Esophagus squamous epithelium (tissue), 5 donors: ENCODE measurements around the gene PGLYRP2. TPM values are rescaled to one million over a fixed set of nuclear protein-coding genes. Genes with fewer than 3 reads are reported as not detected.

Experiments used
- DNase-seq: peaks from one replicate; lab custom pipeline; 2025; lab: John Stamatoyannopoulos, UW
- H3K27ac ChIP-seq, 4 donors: fragments of 200-600 bp; sonication (generic); one replicate each; pipeline ENCODE4 v1.5.1; 2016 to 2019; ENCODE audit warnings: mild to moderate bottlenecking in 1 of 4
- H3K27me3 ChIP-seq, 4 donors: fragments of 200-600 bp; sonication (generic); 1 replicate in 3 of 4; 2 replicates in 1 of 4; pipeline versions ENCODE4 v1.5.1 to v1.6.0; 2017 to 2021; ENCODE audit warnings: antibody characterized with exemption in 1 of 4
- H3K36me3 ChIP-seq, 3 donors: fragments of 200-600 bp; sonication (generic); one replicate each; pipeline ENCODE4 v1.5.1; 2016 to 2019
- H3K4me1 ChIP-seq, 3 donors: fragments of 200-600 bp; sonication (generic); one replicate each; pipeline ENCODE4 v1.5.1; 2017 to 2019
- H3K4me3 ChIP-seq, 4 donors: fragments of 200-600 bp; sonication (generic); 1 replicate in 3 of 4; 2 replicates in 1 of 4; pipeline ENCODE4 v1.5.1; 2016 to 2019; ENCODE audit warnings: mild to moderate bottlenecking in 2 of 4, moderate library complexity in 1 of 4
- H3K9me3 ChIP-seq, 3 donors: fragments of 200-600 bp; sonication (generic); one replicate each; pipeline ENCODE4 v1.5.1; 2016 to 2019
- POLR2A ChIP-seq, 4 donors: fragments of 450-650 bp; IDR thresholded peaks; one replicate each; pipeline ENCODE4 v1.6.1; 2017; ENCODE audit warnings: antibody characterized with exemption in 4 of 4, mild to moderate bottlenecking in 4 of 4, moderate library complexity in 3 of 4
- WGBS, 2 donors: methylation state at CpG; one replicate each; pipeline ENCODE4 v1.1.5; 2018; 5-methylcytosine and 5-hydroxymethylcytosine counted together
- intact Hi-C: fragments of 100-400 bp; cut with DNase I; formaldehyde crosslinking; loops from one replicate; pipeline ENCODE4 v1.15.0; 2022
- total RNA-seq, 4 donors: library from RNA; depleted of rRNA; stranded (reverse); fragments of >200 nt; gene quantifications; one replicate each; pipeline ENCODE4 v1.1.0, GENCODE V29; 2016
- TF ChIP-seq, protein P1 (sequence below), 6 experiments: fragments of 450-650 bp in 4 of 6; fragments of 200-600 bp in 2 of 6; sonication (generic) in 2 of 6; IDR thresholded peaks; one replicate each; pipeline ENCODE4 v1.5.1; 2016 to 2019; ENCODE audit warnings: antibody characterized with exemption in 6 of 6, mild to moderate bottlenecking in 4 of 6, moderate library complexity in 4 of 6
- donor health status: DM: yes; HTN: yes; CAD: no.

The PGLYRP2 gene
- total RNA-seq, 4 donors from 2014 or later = not detected

DNA sequence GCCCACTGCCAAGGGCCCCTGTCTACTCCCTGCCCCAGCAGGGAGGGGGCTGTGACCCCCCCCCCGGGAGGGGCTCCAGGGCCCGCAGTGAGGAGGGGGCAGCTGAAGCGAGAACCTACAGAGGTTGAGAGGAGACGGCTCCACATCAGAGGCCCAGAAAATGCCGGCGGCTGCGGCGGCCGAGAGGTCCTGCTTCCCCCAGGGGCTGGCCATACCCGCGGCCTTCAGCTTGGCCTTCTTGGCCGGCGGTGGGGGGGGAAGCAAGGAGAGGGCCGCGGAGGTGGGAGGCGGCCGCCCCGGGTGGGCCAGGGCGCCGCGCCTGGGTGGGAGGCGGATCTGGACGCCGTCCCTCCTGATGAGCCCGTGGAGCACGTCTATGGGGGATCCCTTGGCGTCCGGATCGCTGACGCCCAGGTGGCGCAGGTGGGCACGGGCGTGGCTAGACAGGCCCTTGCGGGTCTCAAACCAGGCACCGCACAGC lies 51.3 kb downstream of the PGLYRP2 start:
- Histone ChIP-seq H3K27ac (no peak overlapping the region), H3K4me3 (no peak overlapping the region), H3K9me3 (no peaks in the 10 kb centered on the region), H3K36me3 (peaks cover 37 to 76% (median 49%) of the 10 kb centered on the region in 3 donors), H3K27me3 (no peaks in the 10 kb centered on the region), H3K4me1 (peaks cover 20 to 43% (median 24%) of the 10 kb centered on the region in 3 donors)
- no peak for DNase-seq
- no peak for TF ChIP-seq POLR2A (IDR thresholded peaks at IDR 0.05)
- TF ChIP-seq, protein P1, sequence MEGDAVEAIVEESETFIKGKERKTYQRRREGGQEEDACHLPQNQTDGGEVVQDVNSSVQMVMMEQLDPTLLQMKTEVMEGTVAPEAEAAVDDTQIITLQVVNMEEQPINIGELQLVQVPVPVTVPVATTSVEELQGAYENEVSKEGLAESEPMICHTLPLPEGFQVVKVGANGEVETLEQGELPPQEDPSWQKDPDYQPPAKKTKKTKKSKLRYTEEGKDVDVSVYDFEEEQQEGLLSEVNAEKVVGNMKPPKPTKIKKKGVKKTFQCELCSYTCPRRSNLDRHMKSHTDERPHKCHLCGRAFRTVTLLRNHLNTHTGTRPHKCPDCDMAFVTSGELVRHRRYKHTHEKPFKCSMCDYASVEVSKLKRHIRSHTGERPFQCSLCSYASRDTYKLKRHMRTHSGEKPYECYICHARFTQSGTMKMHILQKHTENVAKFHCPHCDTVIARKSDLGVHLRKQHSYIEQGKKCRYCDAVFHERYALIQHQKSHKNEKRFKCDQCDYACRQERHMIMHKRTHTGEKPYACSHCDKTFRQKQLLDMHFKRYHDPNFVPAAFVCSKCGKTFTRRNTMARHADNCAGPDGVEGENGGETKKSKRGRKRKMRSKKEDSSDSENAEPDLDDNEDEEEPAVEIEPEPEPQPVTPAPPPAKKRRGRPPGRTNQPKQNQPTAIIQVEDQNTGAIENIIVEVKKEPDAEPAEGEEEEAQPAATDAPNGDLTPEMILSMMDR (IDR thresholded peaks at IDR 0.05) = no peak
- 87 to 95% methylated on average over 15 to 22 of the region's 35 CpGs for WGBS, 2 donors
- intact Hi-C loops = no loop called here

GRCh38 chr19:15427350-15427700 lies 52.0 kb downstream of the PGLYRP2 start:
- intact Hi-C loops = no loop called here
- DNase-seq = no peak
- peaks cover 42 to 83% (median 56%) of the 10 kb centered on the region in 3 donors for H3K36me3 ChIP-seq
- H3K4me3 ChIP-seq = no peak overlapping the region
- peaks cover 17 to 45% (median 26%) of the 10 kb centered on the region in 3 donors for H3K4me1 ChIP-seq
- no peaks in the 10 kb centered on the region for H3K9me3 ChIP-seq
- no peaks in the 10 kb centered on the region for H3K27me3 ChIP-seq
- TF ChIP-seq, protein P1 (IDR thresholded peaks at IDR 0.05) = no peak
- TF ChIP-seq POLR2A (IDR thresholded peaks at IDR 0.05) = no peak
- H3K27ac ChIP-seq = no peak overlapping the region
- 97% methylated on average over 10 to 16 of the region's 25 CpGs for WGBS, 2 donors

- peaks cover 43 to 89% (median 59%) of the 10 kb centered on the region in 3 donors for H3K36me3 ChIP-seq
- WGBS, 2 donors = 69 to 77% methylated on average over 6 of the region's 16 CpGs
Measured at GRCh38 chr19:15426485-15427349, 52.6 kb downstream of the PGLYRP2 start.

DNA sequence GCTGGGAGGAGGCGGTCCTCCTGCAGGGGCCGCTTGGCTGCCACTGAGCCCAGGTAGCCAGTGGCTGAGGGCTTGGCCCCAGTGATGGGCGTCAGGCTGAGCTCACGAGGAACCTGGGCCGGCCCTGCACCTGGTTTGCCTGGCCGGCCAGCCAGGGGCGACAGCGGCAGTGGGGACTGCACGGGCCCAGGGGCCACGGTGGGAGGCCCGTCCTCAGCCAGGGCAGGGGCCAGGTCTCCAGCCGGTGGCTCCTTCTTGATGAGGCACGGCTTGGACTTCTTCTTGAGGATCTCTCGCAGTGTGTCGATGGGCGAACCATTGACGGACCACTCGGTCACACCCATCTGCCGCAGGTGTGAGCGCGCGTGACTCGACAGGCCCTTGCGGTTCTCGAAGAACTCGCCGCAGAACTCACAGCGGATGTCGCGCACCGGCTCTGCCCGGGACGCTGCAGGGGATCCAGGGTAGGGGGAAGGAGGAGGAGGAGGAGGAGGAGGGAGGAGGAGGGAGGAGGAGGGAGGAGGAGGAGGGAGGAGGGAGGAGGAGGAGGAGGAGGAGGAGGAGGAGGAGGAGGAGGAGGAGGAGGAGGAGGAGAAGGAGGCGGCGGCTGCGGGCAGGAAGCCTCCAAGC lies 53.9 kb downstream of the PGLYRP2 start:
- H3K27ac ChIP-seq = no peak overlapping the region
- peaks cover 43 to 92% (median 59%) of the 10 kb centered on the region in 3 donors for H3K36me3 ChIP-seq
- 89 to 90% methylated on average over 2 to 9 of the region's 36 CpGs for WGBS, 2 donors
- H3K9me3 ChIP-seq = no peaks in the 10 kb centered on the region
- H3K4me3 ChIP-seq = no peak overlapping the region
- H3K4me1 ChIP-seq = peaks cover 1 to 44% (median 19%) of the 10 kb centered on the region in 3 donors
- intact Hi-C loops = no loop called here
- TF ChIP-seq POLR2A (IDR thresholded peaks at IDR 0.05) = no peak
- TF ChIP-seq, protein P1 (IDR thresholded peaks at IDR 0.05) = no peak
- no peaks in the 10 kb centered on the region for H3K27me3 ChIP-seq
- DNase-seq = no peak

More at GRCh38 chr19:15426485-15427349, 52.6 kb downstream of the PGLYRP2 start:
- Histone ChIP-seq H3K27me3 (no peaks in the 10 kb centered on the region), H3K27ac (no peak overlapping the region), H3K9me3 (no peaks in the 10 kb centered on the region), H3K4me3 (no peak overlapping the region), H3K4me1 (peaks cover 14 to 47% (median 29%) of the 10 kb centered on the region in 3 donors)
- TF ChIP-seq, protein P1 (IDR thresholded peaks at IDR 0.05) = no peak
- no peak for TF ChIP-seq POLR2A (IDR thresholded peaks at IDR 0.05)
- intact Hi-C loops = no loop called here
- DNase-seq = no peak
